Measurements from ENCODE around the gene PPIA. TPM values are rescaled to one million over a fixed set of nuclear protein-coding genes. Genes with fewer than 3 reads are reported as not detected.
"Not testable (repeated sequence)": the region's sequence is repeated elsewhere in the genome, so short reads cannot be mapped to it uniquely, and the experiment has no call there.

Gene PPIA
- total RNA-seq, 4 donors from 2014 or later = 1,253 to 2,742 (median 2,206) TPM

- H3K4me1 ChIP-seq = peaks cover 25% of the 10 kb centered on the region
- H3K9me3 ChIP-seq = no peaks in the 10 kb centered on the region
- WGBS = 98% methylated on average over 5 of the region's 5 CpGs
- H3K27ac ChIP-seq = no peak overlapping the region
- TF ChIP-seq POLR2AphosphoS5 (IDR thresholded peaks at IDR 0.05) (no peak), EP300 (IDR thresholded peaks at IDR 0.05) (no peak), POLR2A (IDR thresholded peaks at IDR 0.05) (no peak)
- TF ChIP-seq, protein P1, sequence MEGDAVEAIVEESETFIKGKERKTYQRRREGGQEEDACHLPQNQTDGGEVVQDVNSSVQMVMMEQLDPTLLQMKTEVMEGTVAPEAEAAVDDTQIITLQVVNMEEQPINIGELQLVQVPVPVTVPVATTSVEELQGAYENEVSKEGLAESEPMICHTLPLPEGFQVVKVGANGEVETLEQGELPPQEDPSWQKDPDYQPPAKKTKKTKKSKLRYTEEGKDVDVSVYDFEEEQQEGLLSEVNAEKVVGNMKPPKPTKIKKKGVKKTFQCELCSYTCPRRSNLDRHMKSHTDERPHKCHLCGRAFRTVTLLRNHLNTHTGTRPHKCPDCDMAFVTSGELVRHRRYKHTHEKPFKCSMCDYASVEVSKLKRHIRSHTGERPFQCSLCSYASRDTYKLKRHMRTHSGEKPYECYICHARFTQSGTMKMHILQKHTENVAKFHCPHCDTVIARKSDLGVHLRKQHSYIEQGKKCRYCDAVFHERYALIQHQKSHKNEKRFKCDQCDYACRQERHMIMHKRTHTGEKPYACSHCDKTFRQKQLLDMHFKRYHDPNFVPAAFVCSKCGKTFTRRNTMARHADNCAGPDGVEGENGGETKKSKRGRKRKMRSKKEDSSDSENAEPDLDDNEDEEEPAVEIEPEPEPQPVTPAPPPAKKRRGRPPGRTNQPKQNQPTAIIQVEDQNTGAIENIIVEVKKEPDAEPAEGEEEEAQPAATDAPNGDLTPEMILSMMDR (IDR thresholded peaks at IDR 0.05) = no peak
- no peak overlapping the region for H3K4me3 ChIP-seq
- DNase-seq (ENCODE audit: low spot score in 2 of 2) = no peak
- peaks cover 58% of the 10 kb centered on the region for H3K36me3 ChIP-seq
- H3K27me3 ChIP-seq = no peaks in the 10 kb centered on the region
Measured at GRCh38 chr7:44802418-44803025, 6.0 kb downstream of the PPIA start.

DNA sequence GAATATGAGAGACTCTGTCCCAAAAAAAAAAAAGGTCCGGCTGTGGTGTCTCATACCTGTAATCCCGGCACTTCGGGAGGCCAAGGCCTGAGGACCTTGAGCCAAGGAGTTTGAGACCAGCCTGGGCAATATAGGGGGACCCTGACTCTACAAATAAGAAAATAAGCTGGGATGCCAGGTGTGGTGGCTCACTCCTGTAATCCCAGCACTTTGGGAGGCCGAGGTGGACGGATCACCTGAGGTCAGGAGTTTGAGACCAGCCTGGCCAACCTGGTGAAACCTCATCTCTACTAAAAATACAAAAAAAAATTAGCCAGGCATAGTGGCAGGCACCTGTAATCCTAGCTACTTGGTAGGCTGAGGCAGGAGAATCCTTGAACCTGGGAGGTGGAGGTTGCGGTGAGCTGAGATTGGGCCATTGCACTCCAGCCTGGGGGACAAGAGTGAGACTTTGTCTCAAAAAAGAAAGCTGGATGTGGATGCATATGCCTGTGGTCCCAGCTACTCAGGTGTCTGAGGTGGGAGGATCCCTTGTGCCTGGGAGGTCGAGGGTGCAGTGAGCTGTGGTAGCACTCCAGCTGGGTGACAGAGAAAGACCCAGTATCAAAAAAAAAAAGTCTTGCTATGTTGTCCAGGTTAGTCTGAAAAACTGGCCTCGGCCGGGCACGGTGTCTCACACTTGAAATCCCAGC, 7.5 kb downstream of the PPIA start:
- WGBS = 94% methylated on average over 10 of the region's 10 CpGs
- not testable (repeated sequence) for H3K27me3 ChIP-seq; H3K27ac ChIP-seq; H3K4me3 ChIP-seq; H3K9me3 ChIP-seq; DNase-seq (ENCODE audit: low spot score in 2 of 2)
- Histone ChIP-seq H3K4me1 (peaks cover 10% of the 10 kb centered on the region), H3K36me3 (peaks cover 58% of the 10 kb centered on the region)

DNA sequence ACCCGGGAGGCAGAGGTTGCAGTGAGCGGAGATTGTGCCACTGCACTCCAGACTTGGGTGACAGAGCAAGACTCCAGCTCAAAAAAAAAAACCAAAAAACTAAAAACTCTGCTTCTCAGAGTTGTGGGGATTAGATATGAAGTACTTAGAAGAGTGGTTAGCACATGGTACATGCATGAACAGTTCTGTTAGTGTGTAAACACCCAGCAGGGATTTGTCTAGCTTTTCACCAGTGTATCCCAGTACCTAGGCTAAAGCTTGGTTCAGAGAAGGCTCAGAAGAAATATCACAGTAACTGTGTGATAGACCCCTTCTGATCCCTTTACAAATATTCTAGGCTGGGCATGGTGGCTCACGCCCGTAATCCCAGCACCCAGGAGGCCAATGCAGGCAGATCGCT, 9.5 kb downstream of the PPIA start:
- no peak overlapping the region for H3K27ac ChIP-seq
- WGBS = 84% methylated on average over 5 of the region's 5 CpGs
- no peak for DNase-seq (ENCODE audit: low spot score in 2 of 2)
- TF ChIP-seq POLR2AphosphoS5 (IDR thresholded peaks at IDR 0.05) = no peak
- TF ChIP-seq EP300 (IDR thresholded peaks at IDR 0.05) = no peak
- H3K36me3 ChIP-seq = peaks cover 41% of the 10 kb centered on the region
- H3K4me1 ChIP-seq = no peaks in the 10 kb centered on the region
- no peak overlapping the region for H3K4me3 ChIP-seq
- no peaks in the 10 kb centered on the region for H3K27me3 ChIP-seq
- H3K9me3 ChIP-seq = no peaks in the 10 kb centered on the region

DNA sequence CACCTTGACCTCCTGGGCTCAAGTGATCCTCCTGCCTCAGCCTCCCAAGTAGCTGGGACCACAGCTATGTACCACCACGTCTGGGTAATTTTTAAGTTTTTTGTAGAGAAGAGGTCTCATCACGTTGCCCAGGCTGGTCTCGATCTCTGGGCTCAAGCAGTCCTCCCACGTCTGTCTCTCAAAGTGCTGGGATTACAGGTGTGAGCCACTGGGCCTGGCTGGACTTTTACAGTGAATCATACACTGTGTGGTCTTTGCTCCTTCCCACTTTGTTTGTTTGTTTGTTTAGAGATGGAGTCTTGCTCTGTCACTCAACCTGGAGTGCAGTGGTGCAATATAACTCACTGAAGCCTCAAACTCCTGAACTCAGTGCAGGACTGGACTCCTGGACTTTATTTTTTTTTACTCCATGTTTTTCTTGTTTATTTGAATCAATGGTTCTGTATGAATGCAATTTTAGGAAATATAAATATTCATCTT, 12.5 kb downstream of the PPIA start:
- 91% methylated on average over 4 of the region's 4 CpGs for whole genome bisulfite sequencing
- Histone ChIP-seq H3K36me3 (peaks cover 14% of the 10 kb centered on the region), H3K4me1 (no peaks in the 10 kb centered on the region), H3K27me3 (no peaks in the 10 kb centered on the region), H3K4me3 (no peak overlapping the region), H3K9me3 (no peaks in the 10 kb centered on the region), H3K27ac (no peak overlapping the region)
- TF ChIP-seq, protein P1 (IDR thresholded peaks at IDR 0.05) = no peak
- no peak for TF ChIP-seq EP300 (IDR thresholded peaks at IDR 0.05)
- no peak for DNase-seq (ENCODE audit: low spot score in 2 of 2)

- Histone ChIP-seq H3K4me3 (no peak overlapping the region), H3K27me3 (no peaks in the 10 kb centered on the region), H3K9me3 (no peaks in the 10 kb centered on the region), H3K4me1 (no peaks in the 10 kb centered on the region), H3K36me3 (no peaks in the 10 kb centered on the region), H3K27ac (no peak overlapping the region)
- TF ChIP-seq, protein P1 (IDR thresholded peaks at IDR 0.05) = no peak
- TF ChIP-seq POLR2AphosphoS5 (IDR thresholded peaks at IDR 0.05) (no peak), EP300 (IDR thresholded peaks at IDR 0.05) (no peak), POLR2A (IDR thresholded peaks at IDR 0.05) (no peak)
- DNase-seq (ENCODE audit: low spot score in 2 of 2) = no peak
Measured at GRCh38 chr7:44811093-44811492, 14.6 kb downstream of the PPIA start.

GRCh38 chr7:44811571-44811970, 15.1 kb downstream of the PPIA start:
- Histone ChIP-seq H3K9me3 (no peaks in the 10 kb centered on the region), H3K4me1 (no peaks in the 10 kb centered on the region), H3K36me3 (no peaks in the 10 kb centered on the region), H3K27me3 (no peaks in the 10 kb centered on the region), H3K27ac (no peak overlapping the region), H3K4me3 (no peak overlapping the region)
- WGBS = 88% methylated on average over 6 of the region's 6 CpGs
- TF ChIP-seq, protein P1 (IDR thresholded peaks at IDR 0.05) = no peak
- TF ChIP-seq POLR2AphosphoS5 (IDR thresholded peaks at IDR 0.05) (no peak), EP300 (IDR thresholded peaks at IDR 0.05) (no peak), POLR2A (IDR thresholded peaks at IDR 0.05) (no peak)
- peak in 1 of 2 donors; percentile 13 for DNase-seq (ENCODE audit: low spot score in 2 of 2)

Measured in suprapubic skin (tissue), 4 donors.